HEK293 (cell line): Measurements from ENCODE around the gene SLC66A1.

Source experiments
- CTCF ChIA-PET: fragments of 350-600 bp; formaldehyde crosslinking; extraction: SDS; loops from one replicate; lab custom pipeline; 2021; ENCODE audit warnings: antibody characterized with exemption; lab: Yijun Ruan, JAX
- POLR2A ChIA-PET: fragments of 300-600 bp; formaldehyde crosslinking; extraction: SDS; loops from one replicate; lab custom pipeline; 2020; ENCODE audit warnings: antibody characterized with exemption, inconsistent platforms; lab: Yijun Ruan, JAX
- H3K27ac ChIP-seq: fragments of 200-500 bp; sonication (Bioruptor generic); 2 replicates; pipeline ENCODE4 v1.5.1; 2014; ENCODE audit warnings: low read depth, low read length, control low read depth, inconsistent platforms; ENCODE audit errors: extremely low read depth
- H3K36me3 ChIP-seq, 2 experiments: fragments of 200-500 bp in 1 of 2; sonication (Bioruptor generic) in 1 of 2; 1 replicate in 1 of 2; 2 replicates in 1 of 2; pipeline ENCODE4 v1.5.1; 2014 to 2017; ENCODE audit warnings: inconsistent platforms in 2 of 2, low read length in 2 of 2; ENCODE audit not compliant: control insufficient read depth in 2 of 2, insufficient read depth in 1 of 2
- H3K4me1 ChIP-seq: fragments of 200-500 bp; sonication (Bioruptor generic); 2 replicates; pipeline ENCODE4 v1.5.1; 2014; ENCODE audit warnings: mild to moderate bottlenecking, low read length, inconsistent platforms; ENCODE audit not compliant: control insufficient read depth, insufficient read depth
- H3K4me3 ChIP-seq: 2 replicates; pipeline ENCODE4 v1.5.1; 2011; ENCODE audit warnings: low read depth, mild to moderate bottlenecking, control low read depth, low read length, moderate library complexity
- H3K9me3 ChIP-seq: fragments of 200-500 bp; sonication (Bioruptor generic); 2 replicates; pipeline ENCODE4 v1.5.1; 2014; ENCODE audit warnings: low read depth, low read length, inconsistent platforms; ENCODE audit not compliant: control insufficient read depth, insufficient read depth
- KLF1 ChIP-seq: fragments of 450-650 bp; formaldehyde crosslinking; IDR thresholded peaks from 2 replicates; pipeline ENCODE4 v1.5.1; 2016; ENCODE audit warnings: missing biosample characterization, missing genetic modification characterization
- MEIS1 ChIP-seq: sonication (generic); formaldehyde crosslinking; IDR thresholded peaks from 2 replicates; pipeline ENCODE4 v1.8.1; 2022; ENCODE audit warnings: missing genetic modification reagents, mild to moderate bottlenecking, borderline replicate concordance
- MZF1 ChIP-seq: fragments of 450-650 bp; formaldehyde crosslinking; IDR thresholded peaks from 2 replicates; pipeline ENCODE4 v1.5.1; 2017; ENCODE audit warnings: missing biosample characterization, missing genetic modification characterization, borderline replicate concordance
- RBAK ChIP-seq: fragments of 450-650 bp; formaldehyde crosslinking; IDR thresholded peaks from 2 replicates; pipeline ENCODE4 v1.5.1; 2016; ENCODE audit warnings: missing biosample characterization, missing genetic modification characterization
- SETDB1 ChIP-seq: IDR thresholded peaks from one replicate; pipeline ENCODE4 v1.6.1; 2017; ENCODE audit warnings: mild to moderate bottlenecking, low read length, moderate library complexity, mixed read lengths; ENCODE audit not compliant: insufficient read length
- TRIM28 ChIP-seq: IDR thresholded peaks from 2 replicates; pipeline ENCODE4 v1.6.1; 2011; ENCODE audit warnings: low read length, control low read depth, borderline replicate concordance
- TSHZ1 ChIP-seq: fragments of 450-650 bp; formaldehyde crosslinking; IDR thresholded peaks from 2 replicates; pipeline ENCODE4 v1.5.1; 2016; ENCODE audit warnings: missing biosample characterization, missing genetic modification characterization, borderline replicate concordance
- ZBTB49 ChIP-seq: fragments of 450-650 bp; formaldehyde crosslinking; IDR thresholded peaks from 2 replicates; pipeline ENCODE4 v1.5.1; 2016; ENCODE audit warnings: missing biosample characterization, missing genetic modification characterization, low read depth
- ZBTB6 ChIP-seq: fragments of 450-650 bp; formaldehyde crosslinking; IDR thresholded peaks from 2 replicates; pipeline ENCODE4 v1.5.1; 2017; ENCODE audit warnings: missing biosample characterization, missing genetic modification characterization
- ZFP37 ChIP-seq: fragments of 450-650 bp; formaldehyde crosslinking; IDR thresholded peaks from 2 replicates; pipeline ENCODE4 v1.5.1; 2016; ENCODE audit warnings: missing biosample characterization, missing genetic modification characterization
- ZNF16 ChIP-seq: fragments of 450-650 bp; formaldehyde crosslinking; IDR thresholded peaks from 2 replicates; pipeline ENCODE4 v1.5.1; 2016; ENCODE audit warnings: low read depth, missing biosample characterization, missing genetic modification characterization
- ZNF37A ChIP-seq: fragments of 450-650 bp; IDR thresholded peaks from 2 replicates; pipeline ENCODE4 v1.5.1; 2018; ENCODE audit warnings: missing biosample characterization, missing genetic modification characterization
- ZNF48 ChIP-seq: fragments of 450-650 bp; formaldehyde crosslinking; IDR thresholded peaks from 2 replicates; pipeline ENCODE4 v1.5.1; 2016; ENCODE audit warnings: missing biosample characterization, missing genetic modification characterization
- ZNF571 ChIP-seq: fragments of 450-650 bp; formaldehyde crosslinking; IDR thresholded peaks from 2 replicates; pipeline ENCODE4 v1.5.0; 2017; ENCODE audit warnings: missing biosample characterization, missing genetic modification characterization
- ZNF610 ChIP-seq: fragments of 450-650 bp; formaldehyde crosslinking; IDR thresholded peaks from 2 replicates; pipeline ENCODE4 v1.5.1; 2016; ENCODE audit warnings: missing biosample characterization, missing genetic modification characterization, borderline replicate concordance
- ZNF623 ChIP-seq: fragments of 450-650 bp; formaldehyde crosslinking; IDR thresholded peaks from 2 replicates; pipeline ENCODE4 v1.5.1; 2016; ENCODE audit warnings: missing biosample characterization, missing genetic modification characterization
- ZSCAN30 ChIP-seq: fragments of 450-650 bp; IDR thresholded peaks from 2 replicates; pipeline ENCODE4 v1.5.1; 2018; ENCODE audit warnings: missing biosample characterization, mild to moderate bottlenecking, missing genetic modification characterization, moderate library complexity

The SLC66A1 gene

GRCh38 chr1:19329611-19330010 lies 17.5 kb downstream of the SLC66A1 start:
- Histone ChIP-seq H3K27ac (no peak overlapping the region), H3K4me3 (no peak overlapping the region), H3K9me3 (no peaks in the 10 kb centered on the region), H3K4me1 (no peaks in the 10 kb centered on the region), H3K36me3 (peaks cover 4 to 95% of the 10 kb centered on the region in 2 experiments; a peak in 2 of 3 replicates)
- POLR2A ChIA-PET = interaction anchor here (0.9 kb wide), 1 partner anchor 27 kb away, joined by 3 read pairs; no protein-coding TSS in a partner anchor
- CTCF ChIA-PET = interaction anchor here (0.6 kb wide), 1 partner anchor 625 kb away, joined by 3 read pairs; no protein-coding TSS in a partner anchor
- TF ChIP-seq MZF1 (tag by site-specific recombination) (no peak), SETDB1 (no peak), ZNF571 (no peak), ZNF48 (no peak), MEIS1 (CRISPR knock-in tag) (no peak), TRIM28 (no peak)

GRCh38 chr1:19330449-19331135 lies 18.5 kb downstream of the SLC66A1 start:
- TF ChIP-seq MZF1 (tag by site-specific recombination) (no peak), TSHZ1 (tag by site-specific recombination) (no peak), ZNF623 (peak; percentile 79)
- Histone ChIP-seq H3K4me3 (no peak overlapping the region), H3K27ac (no peak overlapping the region), H3K4me1 (no peaks in the 10 kb centered on the region), H3K36me3 (peaks cover 4 to 85% of the 10 kb centered on the region in 2 experiments; a peak in 2 of 3 replicates), H3K9me3 (no peaks in the 10 kb centered on the region)
- ChIA-PET CTCF (interaction anchor here (0.6 kb wide), 1 partner anchor 626 kb away, joined by 3 read pairs; no protein-coding TSS in a partner anchor), POLR2A (no interaction called here)

- Histone ChIP-seq H3K9me3 (no peaks in the 10 kb centered on the region), H3K27ac (no peak overlapping the region), H3K4me3 (no peak overlapping the region)
- no peak for TF ChIP-seq ZFP37 (tag by site-specific recombination)
- TF ChIP-seq ZBTB49 (tag by site-specific recombination) = no peak
- no peak for TF ChIP-seq ZSCAN30
- no peak for TF ChIP-seq ZNF16 (tag by site-specific recombination)
- TF ChIP-seq ZNF610 (tag by site-specific recombination) = no peak
- TF ChIP-seq KLF1 (tag by site-specific recombination) = no peak
- TF ChIP-seq ZBTB6 = no peak
- TF ChIP-seq ZNF37A (tag by site-specific recombination) = no peak
- no peak for TF ChIP-seq RBAK
- TF ChIP-seq, all 188 proteins: peak for 0
- Histone ChIP-seq H3K36me3 (peaks cover 4 to 77% of the 10 kb centered on the region in 2 experiments; a peak in 2 of 3 replicates), H3K4me1 (no peaks in the 10 kb centered on the region)
- ChIA-PET POLR2A (no interaction called here), CTCF (no interaction called here)
These were observed 19.2 kb downstream of the SLC66A1 start for GRCh38 chr1:19331262-19331878.
